IMR-90 (cell line): ENCODE results near the gene CNTLN. TPM values are rescaled to one million over a fixed set of nuclear protein-coding genes. Genes with fewer than 3 reads are reported as not detected.

ENCODE experiments used
- ATAC-seq: fragments of 200-7000 bp; cut with Tn5 transposase; 2 replicates; pipeline ENCODE4 v1.9.1; 2020; ENCODE audit warnings: low read depth, mild to moderate bottlenecking, moderate library complexity
- BruUV-seq: library from RNA; stranded (reverse); fragments of 400-500 nt; replicated peaks from 2 replicates; lab custom pipeline; 2021; lab: Mats Ljungman, UMichigan
- CTCF ChIA-PET: fragments of 300-600 bp; formaldehyde crosslinking; extraction: SDS; loops from one replicate; lab custom pipeline; 2021; ENCODE audit warnings: antibody characterized with exemption; lab: Yijun Ruan, JAX
- POLR2A ChIA-PET: fragments of 300-600 bp; sonication (Branson Sonifier 250); formaldehyde crosslinking; loops from one replicate; lab custom pipeline; 2022; ENCODE audit warnings: antibody characterized with exemption; ENCODE audit not compliant: unreplicated experiment; lab: Charles Lee
- DNase-seq: peaks from one replicate; pipeline ENCODE4 v3.0.0; 2013
- H2AFZ ChIP-seq: replicated peaks from 2 replicates; pipeline ENCODE3; 2013; ENCODE audit warnings: low read length, mild to moderate bottlenecking; ENCODE audit not compliant: poor library complexity
- H2AK5ac ChIP-seq: 2 replicates; pipeline ENCODE4 v1.6.1; 2013; ENCODE audit warnings: low read depth, low read length, inconsistent platforms
- H2AK9ac ChIP-seq: replicated peaks from 2 replicates; pipeline ENCODE3; 2013; ENCODE audit warnings: mild to moderate bottlenecking, low read depth, low read length, moderate library complexity; ENCODE audit not compliant: poor library complexity
- H2BK120ac ChIP-seq: 2 replicates; pipeline ENCODE4 v1.6.1; 2013; ENCODE audit warnings: low read depth, low read length, inconsistent platforms
- H2BK15ac ChIP-seq: 3 replicates; pipeline ENCODE4 v1.6.1; 2013; ENCODE audit warnings: low read depth, low read length, inconsistent platforms
- H2BK20ac ChIP-seq: 2 replicates; pipeline ENCODE4 v1.6.1; 2013; ENCODE audit warnings: low read depth, mild to moderate bottlenecking, inconsistent platforms, low read length, moderate library complexity
- H2BK5ac ChIP-seq: 2 replicates; pipeline ENCODE4 v1.6.1; 2013; ENCODE audit warnings: mild to moderate bottlenecking, low read depth, low read length, inconsistent platforms; ENCODE audit not compliant: poor library complexity, severe bottlenecking
- H3K14ac ChIP-seq: replicated peaks from 2 replicates; pipeline ENCODE4 v1.6.1; 2013; ENCODE audit warnings: low read depth, low read length, inconsistent platforms
- H3K18ac ChIP-seq: 2 replicates; pipeline ENCODE4 v1.6.1; 2013; ENCODE audit warnings: low read depth, low read length, control low read depth
- H3K23ac ChIP-seq: 2 replicates; pipeline ENCODE4 v1.6.1; 2013; ENCODE audit warnings: low read depth, low read length, inconsistent platforms
- H3K27ac ChIP-seq: 2 replicates; pipeline ENCODE4 v1.5.1; 2013; ENCODE audit warnings: mild to moderate bottlenecking, control low read depth, low read length; ENCODE audit not compliant: insufficient read depth
- H3K27me3 ChIP-seq: 2 replicates; pipeline ENCODE4 v1.6.1; 2013; ENCODE audit warnings: low read length; ENCODE audit not compliant: control insufficient read depth, insufficient read depth
- H3K36me3 ChIP-seq: 2 replicates; pipeline ENCODE4 v1.6.1; 2013; ENCODE audit warnings: low read length, mixed read lengths; ENCODE audit not compliant: control insufficient read depth, insufficient read depth
- H3K4ac ChIP-seq: 2 replicates; pipeline ENCODE4 v1.6.1; 2013; ENCODE audit warnings: low read depth, low read length, inconsistent platforms
- H3K4me1 ChIP-seq: 2 replicates; pipeline ENCODE4 v1.6.1; 2013; ENCODE audit warnings: low read length, mixed read lengths; ENCODE audit not compliant: control insufficient read depth, insufficient read depth
- H3K4me2 ChIP-seq: 2 replicates; pipeline ENCODE4 v1.6.1; 2013; ENCODE audit warnings: low read depth, mild to moderate bottlenecking, control low read depth, low read length, moderate library complexity
- H3K4me3 ChIP-seq: 2 replicates; pipeline ENCODE4 v1.5.1; 2013; ENCODE audit warnings: low read depth, mild to moderate bottlenecking, control low read depth, low read length, moderate library complexity; ENCODE audit not compliant: insufficient read depth
- H3K56ac ChIP-seq: 2 replicates; pipeline ENCODE4 v1.6.1; 2013; ENCODE audit warnings: low read length, inconsistent platforms; ENCODE audit not compliant: insufficient read depth; ENCODE audit errors: extremely low read depth
- H3K79me1 ChIP-seq, 2 experiments: 2 replicates each; pipeline ENCODE4 v1.6.1; 2013; ENCODE audit warnings: low read length in 2 of 2, inconsistent platforms in 1 of 2, low read depth in 1 of 2
- H3K9ac ChIP-seq: 2 replicates; pipeline ENCODE4 v1.6.1; 2013; ENCODE audit warnings: low read depth, low read length, control low read depth
- H3K9me1 ChIP-seq: 2 replicates; pipeline ENCODE4 v1.6.1; 2013; ENCODE audit warnings: low read length, inconsistent platforms; ENCODE audit not compliant: insufficient read depth
- H3K9me3 ChIP-seq: 2 replicates; pipeline ENCODE4 v1.6.1; 2013; ENCODE audit warnings: low read length; ENCODE audit not compliant: control insufficient read depth, insufficient read depth
- H4K20me1 ChIP-seq: 2 replicates; pipeline ENCODE4 v1.6.1; 2013; ENCODE audit warnings: low read length, inconsistent platforms; ENCODE audit not compliant: insufficient read depth
- H4K5ac ChIP-seq: 2 replicates; pipeline ENCODE4 v1.6.1; 2013; ENCODE audit warnings: mild to moderate bottlenecking, low read depth, low read length, control low read depth
- H4K8ac ChIP-seq, 2 experiments: 2 replicates each; pipeline ENCODE4 v1.6.1; 2013; ENCODE audit warnings: low read depth in 2 of 2, low read length in 2 of 2, control low read depth in 1 of 2, inconsistent platforms in 1 of 2
- H4K91ac ChIP-seq: 2 replicates; pipeline ENCODE4 v1.6.1; 2013; ENCODE audit warnings: low read depth, low read length, inconsistent platforms; ENCODE audit not compliant: insufficient read depth
- BHLHE40 ChIP-seq: fragments of 150-350 bp; IDR thresholded peaks from 2 replicates; pipeline ENCODE4 v1.6.1; 2016; ENCODE audit warnings: mild to moderate bottlenecking, low read depth, low read length
- CEBPB ChIP-seq: IDR thresholded peaks from 2 replicates; pipeline ENCODE4 v1.6.1; 2012; ENCODE audit warnings: low read depth, low read length, improper control_type of control experiment
- CHD1 ChIP-seq: IDR thresholded peaks from 2 replicates; pipeline ENCODE4 v1.6.1; 2012; ENCODE audit warnings: low read depth, low read length, improper control_type of control experiment
- CTCF ChIP-seq: conservative IDR thresholded peaks from 2 replicates; pipeline ENCODE4 v1.5.1; 2012; ENCODE audit warnings: mild to moderate bottlenecking, low read depth, low read length, improper control_type of control experiment
- ELK1 ChIP-seq: fragments of 150-350 bp; IDR thresholded peaks from 2 replicates; pipeline ENCODE4 v1.6.1; 2016; ENCODE audit warnings: low read depth, mild to moderate bottlenecking, low read length, moderate library complexity, borderline replicate concordance
- FOS ChIP-seq: fragments of 150-350 bp; IDR thresholded peaks from 2 replicates; pipeline ENCODE4 v1.6.1; 2016; ENCODE audit warnings: low read depth, low read length
- MAFK ChIP-seq: IDR thresholded peaks from 2 replicates; pipeline ENCODE4 v1.6.1; 2012; ENCODE audit warnings: low read depth, low read length, improper control_type of control experiment
- MAZ ChIP-seq: IDR thresholded peaks from 2 replicates; pipeline ENCODE4 v1.6.1; 2012; ENCODE audit warnings: low read depth, mild to moderate bottlenecking, low read length, improper control_type of control experiment, moderate library complexity, borderline replicate concordance
- MXI1 ChIP-seq: IDR thresholded peaks from 2 replicates; pipeline ENCODE4 v1.6.1; 2012; ENCODE audit warnings: low read depth, mild to moderate bottlenecking, low read length, moderate library complexity, borderline replicate concordance
- NFE2L2 ChIP-seq: fragments of 150-350 bp; IDR thresholded peaks from 2 replicates; pipeline ENCODE4 v1.6.1; 2016; ENCODE audit warnings: low read depth, mild to moderate bottlenecking, low read length
- POLR2A ChIP-seq: IDR thresholded peaks from 2 replicates; pipeline ENCODE4 v1.6.1; 2012; ENCODE audit warnings: mild to moderate bottlenecking, low read depth, low read length
- SMC3 ChIP-seq: fragments of 150-350 bp; IDR thresholded peaks from 2 replicates; pipeline ENCODE4 v1.6.1; 2016; ENCODE audit warnings: low read depth, mild to moderate bottlenecking, antibody characterized with exemption, low read length, moderate library complexity
- USF2 ChIP-seq: fragments of 150-350 bp; IDR thresholded peaks from 2 replicates; pipeline ENCODE4 v1.6.1; 2017; ENCODE audit warnings: mild to moderate bottlenecking, antibody characterized with exemption, low read length, low read depth
- whole genome bisulfite sequencing, 2 experiments: methylation state at CpG; one replicate each; pipeline versions ENCODE4 v1.1.5 to v1.1.7; 2013; ENCODE audit warnings: missing lambda C conversion rate in 2 of 2; ENCODE audit not compliant: insufficient read length in 1 of 2; ENCODE audit errors: extremely low coverage in 2 of 2; 5-methylcytosine and 5-hydroxymethylcytosine counted together
- dilution Hi-C: fragments of 300-500 bp; cut with HindIII; formaldehyde crosslinking; loops from one replicate; pipeline ENCODE4 v1.14.3; 2018; ENCODE audit warnings: low sequenced_read_pairs; ENCODE audit not compliant: unreplicated experiment
- in situ Hi-C: fragments of 300-500 bp; cut with MboI; formaldehyde crosslinking; loops from 3 replicates; pipeline ENCODE4 v1.14.3; 2019; ENCODE audit warnings: low sequenced_read_pairs, inconsistent platforms, mixed read lengths
- intact Hi-C: fragments of 100-400 bp; cut with micrococcal nuclease; formaldehyde crosslinking; loops from 2 replicates; pipeline ENCODE4 v1.10.0; 2022
- polyA plus RNA-seq, 3 experiments: library from polyadenylated mRNA; depleted of rRNA; stranded (reverse); fragments of >200 nt; gene quantifications; 2 replicates each; pipeline ENCODE4 v1.2.3, GENCODE V29; 2012; ENCODE audit warnings: low replicate concordance in 1 of 3
- total RNA-seq: library from RNA; depleted of rRNA; stranded (reverse); fragments of >200 nt; gene quantifications from 2 replicates; pipeline ENCODE4 v1.2.3, GENCODE V29; 2012

The CNTLN gene
- total and polyA plus RNA-seq, 2 of the 4 experiments (the other 2 are of a cell fraction), result 3.8 to 5.9 TPM

- intact Hi-C loops (no loop called here), dilution Hi-C loops (no loop called here), in situ Hi-C loops (no loop called here)
- no peaks in the 10 kb centered on the region for H3K4me1 ChIP-seq
- no peak overlapping the region for H3K4ac ChIP-seq
- no peak overlapping the region for H2AFZ ChIP-seq
- H3K4me3 ChIP-seq, result no peak overlapping the region
- H3K27me3 ChIP-seq, result no peaks in the 10 kb centered on the region
- no peak overlapping the region for H2BK15ac ChIP-seq
- no peaks in the 10 kb centered on the region for H3K9me3 ChIP-seq
- no peak overlapping the region for H2BK20ac ChIP-seq
- TF ChIP-seq SMC3 (no peak), MXI1 (no peak), ELK1 (no peak), NFE2L2 (no peak), MAFK (no peak), CEBPB (no peak), CHD1 (no peak), FOS (no peak), CTCF (no peak), POLR2A (no peak), BHLHE40 (no peak), MAZ (no peak), USF2 (no peak)
- no peak overlapping the region for H4K91ac ChIP-seq
- WGBS, 2 experiments, result no CpG with 5 or more reads among the region's 2 CpGs
- no peak overlapping the region for H2AK9ac ChIP-seq
- H3K18ac ChIP-seq, result no peak overlapping the region
- no peak overlapping the region for H3K27ac ChIP-seq
- H3K56ac ChIP-seq, result no peak overlapping the region
- DNase-seq (peak; percentile 63), ATAC-seq (no peak)
- CTCF ChIA-PET, result no interaction called here
- no TSS peak for BruUV-seq
- peak overlapping the region; percentile 50; the same call in 1 of the 2 replicates for H3K4me2 ChIP-seq
- no peaks in the 10 kb centered on the region; a peak in 2 of 4 replicates for H3K79me1 ChIP-seq
- H4K8ac ChIP-seq, result no peak overlapping the region
- H2BK5ac ChIP-seq, result no peak overlapping the region
- H4K5ac ChIP-seq, result no peak overlapping the region
- no peaks in the 10 kb centered on the region for H3K9me1 ChIP-seq
- no peaks in the 10 kb centered on the region for H4K20me1 ChIP-seq
- H3K9ac ChIP-seq, result no peak overlapping the region
- H2BK120ac ChIP-seq, result no peak overlapping the region
- H2AK5ac ChIP-seq, result no peak overlapping the region
- H3K36me3 ChIP-seq, result peaks cover 3% of the 10 kb centered on the region; the same call in 1 of the 2 replicates
- H3K23ac ChIP-seq, result no peak overlapping the region
- no peak overlapping the region for H3K14ac ChIP-seq
- POLR2A ChIA-PET, result no interaction called here
Measured at GRCh38 chr9:17291766-17292165, 156.9 kb downstream of the CNTLN start.
